ENCODE data around the gene LMO1. TPM values are rescaled to one million over a fixed set of nuclear protein-coding genes. Genes with fewer than 3 reads are reported as not detected.

The LMO1 gene
- total RNA-seq, 1 experiment from 2014 or later, result 0.27 TPM

GRCh38 chr11:8199676-8200075 is 64.0 kb downstream of the LMO1 start:
- no peaks in the 10 kb centered on the region for H3K9me2 ChIP-seq (ENCODE audit: insufficient read depth)
- ATAC-seq (no peak), DNase-seq (ENCODE audit: low read depth, low spot score) (no peak)
- H3K4me1 ChIP-seq (ENCODE audit: control insufficient read depth in 1 of 2, insufficient read depth in 2 of 2, low read length in 2 of 2), result no peaks in the 10 kb centered on the region
- no peaks in the 10 kb centered on the region for H3K36me3 ChIP-seq (ENCODE audit: control insufficient read depth in 1 of 2, insufficient read depth in 2 of 2, low read length in 2 of 2)
- H2AFZ ChIP-seq (ENCODE audit: low read depth, low read length, poor library complexity, severe bottlenecking), result no peak overlapping the region
- no peaks in the 10 kb centered on the region for H4K20me1 ChIP-seq (ENCODE audit: insufficient read depth)
- no peak for TF ChIP-seq ZFX (IDR thresholded peaks at IDR 0.05)
- TF ChIP-seq POLR2A (IDR thresholded peaks at IDR 0.05; ENCODE audit: borderline replicate concordance, extremely low read depth, insufficient read depth, insufficient read length), result no peak
- no peak for TF ChIP-seq ELF1 (IDR thresholded peaks at IDR 0.05; ENCODE audit: borderline replicate concordance, low read depth)
- no peak for TF ChIP-seq RAD21 (IDR thresholded peaks at IDR 0.05; ENCODE audit: low read depth)
- no peak for TF ChIP-seq EZH2phosphoT487 (IDR thresholded peaks at IDR 0.05; ENCODE audit: borderline replicate concordance)
- TF ChIP-seq JUND (IDR thresholded peaks at IDR 0.05), result no peak
- no peak for TF ChIP-seq ZBTB33 (IDR thresholded peaks at IDR 0.05; ENCODE audit: extremely low read depth, insufficient replicate concordance, low read length)
- no peak for TF ChIP-seq SRF (IDR thresholded peaks at IDR 0.05; ENCODE audit: low read depth)
- no peak for TF ChIP-seq CBX3 (IDR thresholded peaks at IDR 0.05; ENCODE audit: low read depth)
- TF ChIP-seq EZH2 (IDR thresholded peaks at IDR 0.05), result no peak
- TF ChIP-seq FOSL1 (IDR thresholded peaks at IDR 0.05; ENCODE audit: low read depth), result no peak
- TF ChIP-seq TCF7L2 (IDR thresholded peaks at IDR 0.05; ENCODE audit: borderline replicate concordance, extremely low read depth, insufficient read depth, insufficient read length), result no peak
- no peak for TF ChIP-seq YY1 (IDR thresholded peaks at IDR 0.05; ENCODE audit: extremely low read depth, insufficient replicate concordance, low read depth, low read length)
- no peak for TF ChIP-seq ZNF274 (IDR thresholded peaks at IDR 0.05; ENCODE audit: low read depth, low read length)
- no peak for TF ChIP-seq CTCF (IDR thresholded peaks at IDR 0.05 in 2 of 3, conservative IDR thresholded peaks at IDR 0.05 in 1 of 3; ENCODE audit: borderline replicate concordance in 1 of 3, insufficient read depth in 1 of 3, low read depth in 2 of 3, low read length in 2 of 3)
- TF ChIP-seq POLR2AphosphoS5 (IDR thresholded peaks at IDR 0.05; ENCODE audit: low read depth, low read length), result no peak
- TF ChIP-seq SP1 (IDR thresholded peaks at IDR 0.05; ENCODE audit: low read depth), result no peak
- TF ChIP-seq EGR1 (IDR thresholded peaks at IDR 0.05; ENCODE audit: low read depth), result no peak
- TF ChIP-seq REST (IDR thresholded peaks at IDR 0.05; ENCODE audit: low read depth), result no peak
- H3K9me3 ChIP-seq (ENCODE audit: control insufficient read depth in 1 of 2, insufficient read depth in 1 of 2, low read depth in 1 of 2, low read length in 2 of 2), result no peaks in the 10 kb centered on the region
- intact Hi-C loops (cut with micrococcal nuclease), result no loop called here
- ChIA-PET POLR2A (no interaction called here), RAD21 (ENCODE audit: low non-redundant PET in 1 of 2, low total read pairs in 2 of 2, uncharacterized antibody in 2 of 2, unreplicated experiment in 2 of 2) (no interaction called here), CTCF (interaction anchor here (0.8 kb wide), 1 partner anchor 15 kb away, joined by 3 read pairs; no protein-coding TSS in a partner anchor)
- BruUV-seq (replicated peaks), result no TSS peak
- no peaks in the 10 kb centered on the region for H3K79me2 ChIP-seq (ENCODE audit: insufficient read depth, low read length)
- no peak overlapping the region for H3K4me2 ChIP-seq (ENCODE audit: low read length)
- H3K27me3 ChIP-seq (ENCODE audit: insufficient read depth, low read length), result peaks cover 38% of the 10 kb centered on the region
- no peak overlapping the region for H3K4me3 ChIP-seq (replicated peaks in 1 of 2; ENCODE audit: low read depth in 1 of 2, low read length in 2 of 2)
- no peak overlapping the region for H3K27ac ChIP-seq (ENCODE audit: low read depth, low read length)
- H3K9ac ChIP-seq (ENCODE audit: low read length), result no peak overlapping the region

All from HCT116 (cell line).